Natural killer cell treated with Interleukin-12 subunit alpha and Interleukin-12 subunit beta and Interleukin-15 and Interleukin-18, amount 100 ng/mL, for 72 hours (primary cell): Measurements from ENCODE around the gene EGR4. TPM values are rescaled to one million over a fixed set of nuclear protein-coding genes. Genes with fewer than 3 reads are reported as not detected.

ENCODE experiments used
- ATAC-seq, 2 donors: fragments of 150-1000 bp; cut with Tn5 transposase in 1 of 2; sonication (Bioruptor Pico), chemical (Tn5 transposase) in 1 of 2; 2 replicates each; pipeline ENCODE4 v1.10.0; 2021
- DNase-seq: peaks from one replicate; pipeline ENCODE4 v3.0.0; 2022; ENCODE audit warnings: low spot score
- H3K27ac Mint-ChIP-seq, 2 donors: 1 replicate in 1 of 2; 2 replicates in 1 of 2; pipeline ENCODE4 v1.8.0; 2022; ENCODE audit warnings: mixed read lengths in 2 of 2, mild to moderate bottlenecking in 1 of 2, moderate library complexity in 1 of 2
- H3K27me3 Mint-ChIP-seq, 2 donors: 1 replicate in 1 of 2; 2 replicates in 1 of 2; pipeline ENCODE4 v1.8.0; 2022; ENCODE audit warnings: mixed read lengths in 2 of 2
- H3K36me3 Mint-ChIP-seq: one replicate; pipeline ENCODE4 v1.8.0; 2022; ENCODE audit warnings: mixed read lengths
- H3K4me1 Mint-ChIP-seq, 2 donors: 1 replicate in 1 of 2; 2 replicates in 1 of 2; pipeline ENCODE4 v1.8.0; 2022; ENCODE audit warnings: low read depth in 2 of 2, mixed read lengths in 2 of 2, mild to moderate bottlenecking in 1 of 2
- H3K4me3 Mint-ChIP-seq: one replicate; pipeline ENCODE4 v1.8.0; 2022; ENCODE audit warnings: mixed read lengths
- H3K9me3 Mint-ChIP-seq: 2 replicates; pipeline ENCODE4 v1.8.0; 2022; ENCODE audit warnings: mixed read lengths
- total RNA-seq, 2 donors: library from RNA; stranded (reverse); gene quantifications; one replicate each; pipeline ENCODE4 v1.2.3, GENCODE V29; 2022

EGR4 gene
- total RNA-seq, 2 donors from 2014 or later = not detected

GRCh38 chr2:73284296-73285158 lies 8.8 kb downstream of the EGR4 start, which contains the start of gene FBXO41:
Gene FBXO41, minus strand, starts transcription at chr2:73284478. Its CDS starts 14,848 bp downstream, at chr2:73269630.
- H3K4me1 Mint-ChIP-seq = peaks cover 9 to 23% of the 10 kb centered on the region in 2 donors
- no peaks in the 10 kb centered on the region for H3K36me3 Mint-ChIP-seq
- peak within 1 kb of the TSS; percentile 71 for H3K4me3 Mint-ChIP-seq
- no peaks in the 10 kb centered on the region for H3K9me3 Mint-ChIP-seq
- DNase-seq (peak; percentile 82), ATAC-seq (peak; percentile 88 to 91)
- peak within 1 kb of the TSS in 1 of 2 donors; percentile 19 for H3K27ac Mint-ChIP-seq
- peaks cover 13 to 24% of the 10 kb centered on the region in 2 donors for H3K27me3 Mint-ChIP-seq

- Mint-ChIP-seq H3K27ac (no peak overlapping the region), H3K36me3 (no peaks in the 10 kb centered on the region), H3K27me3 (peaks cover 11 to 15% of the 10 kb centered on the region in 2 donors), H3K9me3 (no peaks in the 10 kb centered on the region), H3K4me1 (peaks cover 14 to 23% of the 10 kb centered on the region in 2 donors), H3K4me3 (peak overlapping the region; percentile 71)
- no peak for DNase-seq
- peak in 1 of 2 donors; percentile 37 for ATAC-seq
Measured at GRCh38 chr2:73283545-73284295, 9.6 kb downstream of the EGR4 start.

GRCh38 chr2:73282924-73283544 lies 10.3 kb downstream of the EGR4 start:
- DNase-seq (no peak), ATAC-seq (no peak)
- no peak overlapping the region for H3K27ac Mint-ChIP-seq
- H3K4me1 Mint-ChIP-seq = peaks cover 15 to 23% of the 10 kb centered on the region in 2 donors
- no peaks in the 10 kb centered on the region for H3K9me3 Mint-ChIP-seq
- no peaks in the 10 kb centered on the region for H3K36me3 Mint-ChIP-seq
- H3K4me3 Mint-ChIP-seq = peak overlapping the region; percentile 71
- H3K27me3 Mint-ChIP-seq = peaks cover 5 to 9% of the 10 kb centered on the region in 2 donors

- H3K27me3 Mint-ChIP-seq = no peaks in the 10 kb centered on the region
- peaks cover 15 to 23% of the 10 kb centered on the region in 2 donors for H3K4me1 Mint-ChIP-seq
- DNase-seq (no peak), ATAC-seq (no peak)
- no peak overlapping the region for H3K4me3 Mint-ChIP-seq
- no peaks in the 10 kb centered on the region for H3K36me3 Mint-ChIP-seq
- H3K9me3 Mint-ChIP-seq = no peaks in the 10 kb centered on the region
- H3K27ac Mint-ChIP-seq = no peak overlapping the region
Measured at GRCh38 chr2:73281244-73281643, 12.1 kb downstream of the EGR4 start.

GRCh38 chr2:73279852-73280251 lies 13.5 kb downstream of the EGR4 start:
- Mint-ChIP-seq H3K27me3 (no peaks in the 10 kb centered on the region), H3K4me3 (no peak overlapping the region)

GRCh38 chr2:73272270-73272669 lies 21.1 kb downstream of the EGR4 start:
- Mint-ChIP-seq H3K4me3 (no peak overlapping the region), H3K9me3 (no peaks in the 10 kb centered on the region), H3K27me3 (peaks cover 0 to 3% of the 10 kb centered on the region in 2 donors), H3K27ac (no peak overlapping the region), H3K36me3 (peaks cover 6% of the 10 kb centered on the region), H3K4me1 (peaks cover 9 to 11% of the 10 kb centered on the region in 2 donors)
- DNase-seq = peak; percentile 20
- no peak for ATAC-seq

More at GRCh38 chr2:73279852-73280251, 13.5 kb downstream of the EGR4 start:
- ATAC-seq = no peak
- H3K4me1 Mint-ChIP-seq = peaks cover 5 to 11% of the 10 kb centered on the region in 2 donors
- H3K27ac Mint-ChIP-seq = no peak overlapping the region
- H3K36me3 Mint-ChIP-seq = no peaks in the 10 kb centered on the region
- no peaks in the 10 kb centered on the region for H3K9me3 Mint-ChIP-seq
- no peak for DNase-seq

- Mint-ChIP-seq H3K27ac (no peak overlapping the region), H3K4me1 (peaks cover 13 to 16% of the 10 kb centered on the region in 2 donors), H3K36me3 (peaks cover 6% of the 10 kb centered on the region), H3K27me3 (peaks cover 0 to 3% of the 10 kb centered on the region in 2 donors), H3K4me3 (no peak overlapping the region), H3K9me3 (no peaks in the 10 kb centered on the region)
- DNase-seq (no peak), ATAC-seq (no peak)
Measured at GRCh38 chr2:73269686-73270465, 23.5 kb downstream of the EGR4 start.

- no peak overlapping the region for H3K27ac Mint-ChIP-seq
Measured at GRCh38 chr2:73268830-73269685, 24.3 kb downstream of the EGR4 start.

GRCh38 chr2:73268366-73268829 lies 24.9 kb downstream of the EGR4 start:
- no peak for DNase-seq
- Mint-ChIP-seq H3K9me3 (no peaks in the 10 kb centered on the region), H3K36me3 (peaks cover 6% of the 10 kb centered on the region), H3K27me3 (peaks cover 0 to 3% of the 10 kb centered on the region in 2 donors), H3K27ac (no peak overlapping the region), H3K4me3 (peak overlapping the region; percentile 67), H3K4me1 (peaks cover 13 to 16% of the 10 kb centered on the region in 2 donors)
- ATAC-seq = no peak

More at GRCh38 chr2:73268830-73269685, 24.3 kb downstream of the EGR4 start:
- peaks cover 13 to 16% of the 10 kb centered on the region in 2 donors for H3K4me1 Mint-ChIP-seq
- peaks cover 6% of the 10 kb centered on the region for H3K36me3 Mint-ChIP-seq
- H3K27me3 Mint-ChIP-seq = peaks cover 0 to 3% of the 10 kb centered on the region in 2 donors
- H3K9me3 Mint-ChIP-seq = no peaks in the 10 kb centered on the region
- ATAC-seq = peak; percentile 87 to 90
- no peak overlapping the region for H3K4me3 Mint-ChIP-seq
- DNase-seq = peak; percentile 78

GRCh38 chr2:73267008-73267407 lies 26.3 kb downstream of the EGR4 start:
- no peak for ATAC-seq
- Mint-ChIP-seq H3K36me3 (peaks cover 6% of the 10 kb centered on the region), H3K27me3 (peaks cover 0 to 3% of the 10 kb centered on the region in 2 donors), H3K9me3 (no peaks in the 10 kb centered on the region), H3K4me1 (peaks cover 13 to 16% of the 10 kb centered on the region in 2 donors), H3K27ac (no peak overlapping the region), H3K4me3 (no peak overlapping the region)
- DNase-seq = no peak

GRCh38 chr2:73266061-73266901 lies 27.1 kb downstream of the EGR4 start:
- Mint-ChIP-seq H3K27ac (no peak overlapping the region), H3K4me3 (no peak overlapping the region), H3K27me3 (peaks cover 0 to 3% of the 10 kb centered on the region in 2 donors), H3K4me1 (peaks cover 13 to 16% of the 10 kb centered on the region in 2 donors), H3K36me3 (peaks cover 6% of the 10 kb centered on the region), H3K9me3 (no peaks in the 10 kb centered on the region)
- DNase-seq = no peak
- no peak for ATAC-seq
